Right renal cortex interstitium (tissue), 3 donors: ENCODE data around the gene MRM3. TPM values are rescaled to one million over a fixed set of nuclear protein-coding genes. Genes with fewer than 3 reads are reported as not detected.
"Not testable (repeated sequence)": the region's sequence is repeated elsewhere in the genome, so short reads cannot be mapped to it uniquely, and the experiment has no call there.

Source experiments
- DNase-seq, 3 donors: peaks; one replicate each; pipeline ENCODE4 v3.0.0-alpha.2; 2013; ENCODE audit warnings: low read depth in 3 of 3, low spot score in 2 of 3
- polyA plus RNA-seq, 3 donors: library from polyadenylated mRNA; unstranded; fragments of 120-200 nt; gene quantifications; one replicate each; pipeline ENCODE4 v1.2.1, GENCODE V29; 2013; ENCODE audit not compliant: insufficient read length in 3 of 3

Gene MRM3
- polyA plus RNA-seq, result 10 to 100 TPM; 19.8 to 21.7 (median 20.8) TPM

GRCh38 chr17:781805-782731, at the start of gene MRM3, which contains the start of gene GLOD4:
TSS of gene MRM3 (plus strand) at chr17:782353. CDS start at chr17:782379, 26 bp downstream.
TSS of gene GLOD4 (minus strand) at chr17:782280. CDS start at chr17:782255, 25 bp downstream.
- peak; percentile 81 to 87 (median 86) for DNase-seq

GRCh38 chr17:732902-733720, 49.0 kb upstream of the MRM3 start:
- DNase-seq, result peak in 1 of 3 donors; percentile 19

- no peak for DNase-seq
Measured at GRCh38 chr17:733743-734142, 48.4 kb upstream of the MRM3 start.

GRCh38 chr17:737561-738113, 44.5 kb upstream of the MRM3 start:
- DNase-seq, result no peak

GRCh38 chr17:740240-741017, 41.7 kb upstream of the MRM3 start:
- DNase-seq, result no peak

GRCh38 chr17:742147-742793, 39.9 kb upstream of the MRM3 start:
- DNase-seq, result no peak

GRCh38 chr17:743139-743538, 39.0 kb upstream of the MRM3 start:
- DNase-seq, result no peak

GRCh38 chr17:744937-745336, 37.2 kb upstream of the MRM3 start:
- no peak for DNase-seq

- DNase-seq, result no peak
Measured at GRCh38 chr17:745406-745805, 36.7 kb upstream of the MRM3 start.

GRCh38 chr17:746181-746580, 36.0 kb upstream of the MRM3 start:
- DNase-seq, result no peak

- no peak for DNase-seq
Measured at GRCh38 chr17:746783-747629, 35.1 kb upstream of the MRM3 start.

- DNase-seq, result not testable (repeated sequence)
Measured at GRCh38 chr17:748604-749003, 33.5 kb upstream of the MRM3 start.

- not testable (repeated sequence) for DNase-seq
Measured at GRCh38 chr17:749359-749758, 32.8 kb upstream of the MRM3 start.

- DNase-seq, result no peak
Measured at GRCh38 chr17:750431-751037, 31.6 kb upstream of the MRM3 start.

GRCh38 chr17:751269-752001, 30.7 kb upstream of the MRM3 start:
- no peak for DNase-seq

- peak; percentile 80 to 85 (median 82) for DNase-seq
Measured at GRCh38 chr17:752002-752619, 30.0 kb upstream of the MRM3 start, which contains the start of gene GEMIN4. TSS of gene GEMIN4 (minus strand) at chr17:752264. CDS start at chr17:752142, 122 bp downstream.

- DNase-seq, result peak in 2 of 3 donors; percentile 41 to 51
Measured at GRCh38 chr17:752620-753219, 29.4 kb upstream of the MRM3 start.
